Liver (tissue), 9 donors: ENCODE data around the gene C10orf88. TPM values are rescaled to one million over a fixed set of nuclear protein-coding genes. Genes with fewer than 3 reads are reported as not detected.

Experiments
- DNase-seq: peaks from one replicate; pipeline ENCODE4 v3.0.0-alpha.2; 2017; ENCODE audit warnings: low spot score
- H3K27ac ChIP-seq, 2 donors: one replicate each; pipeline ENCODE4 v1.7.0; 2013; ENCODE audit warnings: inconsistent platforms in 2 of 2, low read length in 2 of 2, control low read depth in 1 of 2, low read depth in 1 of 2, mild to moderate bottlenecking in 1 of 2
- H3K27me3 ChIP-seq, 4 donors: one replicate each; pipeline versions ENCODE4 v1.6.1 to v1.7.0; 2013; ENCODE audit warnings: low read length in 3 of 4, inconsistent platforms in 1 of 4, mild to moderate bottlenecking in 1 of 4, moderate library complexity in 1 of 4; ENCODE audit not compliant: control insufficient read depth in 4 of 4, insufficient read depth in 4 of 4
- H3K36me3 ChIP-seq, 4 donors: one replicate each; pipeline versions ENCODE4 v1.6.1 to v1.7.0; 2013; ENCODE audit warnings: low read length in 3 of 4, mild to moderate bottlenecking in 3 of 4, low read depth in 1 of 4, moderate library complexity in 1 of 4; ENCODE audit not compliant: control insufficient read depth in 4 of 4, insufficient read depth in 3 of 4
- H3K4me1 ChIP-seq, 4 donors: one replicate each; pipeline versions ENCODE4 v1.6.1 to v1.7.0; 2013; ENCODE audit warnings: low read length in 3 of 4, mild to moderate bottlenecking in 3 of 4, moderate library complexity in 1 of 4; ENCODE audit not compliant: control insufficient read depth in 4 of 4, insufficient read depth in 4 of 4
- H3K4me3 ChIP-seq, 3 donors: one replicate each; pipeline versions ENCODE4 v1.6.1 to v1.7.0; 2013; ENCODE audit warnings: low read length in 3 of 3, control low read depth in 1 of 3, low read depth in 1 of 3, mild to moderate bottlenecking in 1 of 3
- H3K9ac ChIP-seq, 2 donors: one replicate each; pipeline ENCODE4 v1.7.0; 2013; ENCODE audit warnings: low read length in 2 of 2, mild to moderate bottlenecking in 2 of 2, moderate library complexity in 2 of 2, control low read depth in 1 of 2, low read depth in 1 of 2
- H3K9me3 ChIP-seq, 4 donors: one replicate each; pipeline versions ENCODE4 v1.6.1 to v1.7.0; 2013; ENCODE audit warnings: low read length in 3 of 4; ENCODE audit not compliant: control insufficient read depth in 4 of 4
- EGR1 ChIP-seq, 2 donors: IDR thresholded peaks; 2 replicates each; pipeline ENCODE4 v1.6.1; 2016 to 2018; ENCODE audit warnings: antibody characterized with exemption in 2 of 2, low read depth in 2 of 2
- FOXA1 ChIP-seq: IDR thresholded peaks from 2 replicates; pipeline ENCODE4 v1.6.1; 2016; ENCODE audit warnings: antibody characterized with exemption
- FOXA2 ChIP-seq: IDR thresholded peaks from 2 replicates; pipeline ENCODE4 v1.6.1; 2016; ENCODE audit warnings: antibody characterized with exemption
- GABPA ChIP-seq, 2 donors: IDR thresholded peaks in 1 of 2; conservative IDR thresholded peaks in 1 of 2; 2 replicates each; pipeline ENCODE4 v1.6.1; 2016; ENCODE audit warnings: antibody characterized with exemption in 2 of 2, mild to moderate bottlenecking in 1 of 2, moderate library complexity in 1 of 2
- HNF4A ChIP-seq, 2 donors: conservative IDR thresholded peaks; 2 replicates each; pipeline ENCODE4 v1.6.1; 2016; ENCODE audit warnings: antibody characterized with exemption in 2 of 2, mild to moderate bottlenecking in 2 of 2
- HNF4G ChIP-seq: IDR thresholded peaks from 2 replicates; pipeline ENCODE4 v1.6.1; 2016; ENCODE audit warnings: antibody characterized with exemption
- JUND ChIP-seq, 2 donors: IDR thresholded peaks; 2 replicates each; pipeline ENCODE4 v1.6.1; 2016; ENCODE audit warnings: antibody characterized with exemption in 2 of 2
- NR2F2 ChIP-seq: IDR thresholded peaks from 2 replicates; pipeline ENCODE4 v1.6.1; 2016; ENCODE audit warnings: antibody characterized with exemption
- RAD21 ChIP-seq, 2 donors: IDR thresholded peaks; 2 replicates each; pipeline ENCODE4 v1.6.1; 2016; ENCODE audit warnings: antibody characterized with exemption in 2 of 2, mild to moderate bottlenecking in 2 of 2
- RXRA ChIP-seq, 2 donors: IDR thresholded peaks; 2 replicates each; pipeline ENCODE4 v1.6.1; 2017 to 2018; ENCODE audit warnings: antibody characterized with exemption in 2 of 2, mild to moderate bottlenecking in 1 of 2
- SP1 ChIP-seq: IDR thresholded peaks from 2 replicates; pipeline ENCODE4 v1.6.1; 2018; ENCODE audit warnings: antibody characterized with exemption, mild to moderate bottlenecking
- TAF1 ChIP-seq: conservative IDR thresholded peaks from 2 replicates; pipeline ENCODE4 v1.6.1; 2016; ENCODE audit warnings: antibody characterized with exemption, mild to moderate bottlenecking
- YY1 ChIP-seq: IDR thresholded peaks from 2 replicates; pipeline ENCODE4 v1.6.1; 2016; ENCODE audit warnings: antibody characterized with exemption, mild to moderate bottlenecking
- WGBS: extraction: QIAGEN DNeasy Blood & Tissue Kit; methylation state at CpG from one replicate; pipeline ENCODE4 v1.1.7; 2013; 5-methylcytosine and 5-hydroxymethylcytosine counted together
- polyA plus RNA-seq, 2 donors: library from polyadenylated mRNA; stranded (reverse) in 1 of 2; unstranded in 1 of 2; fragments of 200-250 nt in 1 of 2; fragments of >200 nt in 1 of 2; fragmentation: Nextera tagmentation in 1 of 2; extraction: Ambion mirVana in 1 of 2; gene quantifications; one replicate each; pipeline versions ENCODE4 v1.2.1 to v1.2.3, GENCODE V29; 2013 to 2015
- total RNA-seq, 2 donors: library from RNA; depleted of rRNA; stranded (reverse); fragments of >200 nt; gene quantifications; one replicate each; pipeline ENCODE4 v1.2.3, GENCODE V29; 2014
- TF ChIP-seq, protein P1 (sequence below): IDR thresholded peaks from 2 replicates; pipeline ENCODE4 v1.6.1; 2016; ENCODE audit warnings: antibody characterized with exemption
- TF ChIP-seq, protein P2 (sequence below): IDR thresholded peaks from 2 replicates; pipeline ENCODE4 v1.6.1; 2016; ENCODE audit warnings: antibody characterized with exemption
- TF ChIP-seq, protein P3 (sequence below): IDR thresholded peaks from 2 replicates; pipeline ENCODE4 v1.6.1; 2016; ENCODE audit warnings: antibody characterized with exemption, mild to moderate bottlenecking
- TF ChIP-seq, protein P4 (sequence below): fragments of 150-350 bp; IDR thresholded peaks from 2 replicates; pipeline ENCODE4 v1.5.1; 2017; ENCODE audit warnings: improper control_type of control experiment, low read depth, low read length; ENCODE audit not compliant: missing input control
- TF ChIP-seq, protein P5 (sequence below): IDR thresholded peaks from 2 replicates; pipeline ENCODE4 v1.6.1; 2016; ENCODE audit warnings: antibody characterized with exemption
- donor health status: healthy.
- donor health status: healthy.
- donor health status: healthy.
- donor health status: healthy.
- donor health status: healthy.

C10orf88 gene
- total and polyA plus RNA-seq, 4 donors = 2.2 to 8.4 (median 3.6) TPM

DNA sequence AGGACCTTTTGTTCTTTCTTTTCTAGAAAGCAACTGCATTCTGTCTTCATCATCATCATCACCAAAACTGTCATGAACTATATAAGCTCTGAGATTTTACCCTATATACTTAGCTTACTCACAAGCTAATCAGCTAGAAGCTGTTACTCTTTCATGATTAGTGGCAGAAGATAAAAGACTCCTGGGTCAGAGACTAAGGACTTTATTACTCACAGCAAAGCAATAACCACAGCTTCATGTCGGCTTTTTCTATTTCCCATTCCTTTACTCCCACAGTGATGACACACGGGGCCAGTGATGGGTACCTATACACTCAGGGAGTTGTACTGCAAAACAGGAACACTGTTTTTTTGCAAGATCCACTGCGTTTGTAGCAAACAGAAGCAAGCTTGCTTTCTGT is 8.4 kb upstream of the C10orf88 start:
- TF ChIP-seq FOXA1 (no peak), TAF1 (no peak), SP1 (no peak), HNF4A (conservative IDR thresholded peaks at IDR 0.05) (no peak), YY1 (no peak), GABPA (IDR thresholded peaks at IDR 0.05 in 1 of 2, conservative IDR thresholded peaks at IDR 0.05 in 1 of 2) (no peak), EGR1 (IDR thresholded peaks at IDR 0.05; ENCODE audit: low read depth in 2 of 2) (no peak), RXRA (IDR thresholded peaks at IDR 0.05) (no peak), HNF4G (no peak), FOXA2 (no peak), NR2F2 (no peak), JUND (IDR thresholded peaks at IDR 0.05) (no peak), RAD21 (IDR thresholded peaks at IDR 0.05) (no peak)
- TF ChIP-seq, protein P1, sequence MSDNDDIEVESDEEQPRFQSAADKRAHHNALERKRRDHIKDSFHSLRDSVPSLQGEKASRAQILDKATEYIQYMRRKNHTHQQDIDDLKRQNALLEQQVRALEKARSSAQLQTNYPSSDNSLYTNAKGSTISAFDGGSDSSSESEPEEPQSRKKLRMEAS = no peak
- TF ChIP-seq, protein P2, sequence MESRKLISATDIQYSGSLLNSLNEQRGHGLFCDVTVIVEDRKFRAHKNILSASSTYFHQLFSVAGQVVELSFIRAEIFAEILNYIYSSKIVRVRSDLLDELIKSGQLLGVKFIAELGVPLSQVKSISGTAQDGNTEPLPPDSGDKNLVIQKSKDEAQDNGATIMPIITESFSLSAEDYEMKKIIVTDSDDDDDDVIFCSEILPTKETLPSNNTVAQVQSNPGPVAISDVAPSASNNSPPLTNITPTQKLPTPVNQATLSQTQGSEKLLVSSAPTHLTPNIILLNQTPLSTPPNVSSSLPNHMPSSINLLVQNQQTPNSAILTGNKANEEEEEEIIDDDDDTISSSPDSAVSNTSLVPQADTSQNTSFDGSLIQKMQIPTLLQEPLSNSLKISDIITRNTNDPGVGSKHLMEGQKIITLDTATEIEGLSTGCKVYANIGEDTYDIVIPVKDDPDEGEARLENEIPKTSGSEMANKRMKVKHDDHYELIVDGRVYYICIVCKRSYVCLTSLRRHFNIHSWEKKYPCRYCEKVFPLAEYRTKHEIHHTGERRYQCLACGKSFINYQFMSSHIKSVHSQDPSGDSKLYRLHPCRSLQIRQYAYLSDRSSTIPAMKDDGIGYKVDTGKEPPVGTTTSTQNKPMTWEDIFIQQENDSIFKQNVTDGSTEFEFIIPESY = no peak
- TF ChIP-seq, protein P3, sequence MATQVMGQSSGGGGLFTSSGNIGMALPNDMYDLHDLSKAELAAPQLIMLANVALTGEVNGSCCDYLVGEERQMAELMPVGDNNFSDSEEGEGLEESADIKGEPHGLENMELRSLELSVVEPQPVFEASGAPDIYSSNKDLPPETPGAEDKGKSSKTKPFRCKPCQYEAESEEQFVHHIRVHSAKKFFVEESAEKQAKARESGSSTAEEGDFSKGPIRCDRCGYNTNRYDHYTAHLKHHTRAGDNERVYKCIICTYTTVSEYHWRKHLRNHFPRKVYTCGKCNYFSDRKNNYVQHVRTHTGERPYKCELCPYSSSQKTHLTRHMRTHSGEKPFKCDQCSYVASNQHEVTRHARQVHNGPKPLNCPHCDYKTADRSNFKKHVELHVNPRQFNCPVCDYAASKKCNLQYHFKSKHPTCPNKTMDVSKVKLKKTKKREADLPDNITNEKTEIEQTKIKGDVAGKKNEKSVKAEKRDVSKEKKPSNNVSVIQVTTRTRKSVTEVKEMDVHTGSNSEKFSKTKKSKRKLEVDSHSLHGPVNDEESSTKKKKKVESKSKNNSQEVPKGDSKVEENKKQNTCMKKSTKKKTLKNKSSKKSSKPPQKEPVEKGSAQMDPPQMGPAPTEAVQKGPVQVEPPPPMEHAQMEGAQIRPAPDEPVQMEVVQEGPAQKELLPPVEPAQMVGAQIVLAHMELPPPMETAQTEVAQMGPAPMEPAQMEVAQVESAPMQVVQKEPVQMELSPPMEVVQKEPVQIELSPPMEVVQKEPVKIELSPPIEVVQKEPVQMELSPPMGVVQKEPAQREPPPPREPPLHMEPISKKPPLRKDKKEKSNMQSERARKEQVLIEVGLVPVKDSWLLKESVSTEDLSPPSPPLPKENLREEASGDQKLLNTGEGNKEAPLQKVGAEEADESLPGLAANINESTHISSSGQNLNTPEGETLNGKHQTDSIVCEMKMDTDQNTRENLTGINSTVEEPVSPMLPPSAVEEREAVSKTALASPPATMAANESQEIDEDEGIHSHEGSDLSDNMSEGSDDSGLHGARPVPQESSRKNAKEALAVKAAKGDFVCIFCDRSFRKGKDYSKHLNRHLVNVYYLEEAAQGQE = no peak
- TF ChIP-seq, protein P4, sequence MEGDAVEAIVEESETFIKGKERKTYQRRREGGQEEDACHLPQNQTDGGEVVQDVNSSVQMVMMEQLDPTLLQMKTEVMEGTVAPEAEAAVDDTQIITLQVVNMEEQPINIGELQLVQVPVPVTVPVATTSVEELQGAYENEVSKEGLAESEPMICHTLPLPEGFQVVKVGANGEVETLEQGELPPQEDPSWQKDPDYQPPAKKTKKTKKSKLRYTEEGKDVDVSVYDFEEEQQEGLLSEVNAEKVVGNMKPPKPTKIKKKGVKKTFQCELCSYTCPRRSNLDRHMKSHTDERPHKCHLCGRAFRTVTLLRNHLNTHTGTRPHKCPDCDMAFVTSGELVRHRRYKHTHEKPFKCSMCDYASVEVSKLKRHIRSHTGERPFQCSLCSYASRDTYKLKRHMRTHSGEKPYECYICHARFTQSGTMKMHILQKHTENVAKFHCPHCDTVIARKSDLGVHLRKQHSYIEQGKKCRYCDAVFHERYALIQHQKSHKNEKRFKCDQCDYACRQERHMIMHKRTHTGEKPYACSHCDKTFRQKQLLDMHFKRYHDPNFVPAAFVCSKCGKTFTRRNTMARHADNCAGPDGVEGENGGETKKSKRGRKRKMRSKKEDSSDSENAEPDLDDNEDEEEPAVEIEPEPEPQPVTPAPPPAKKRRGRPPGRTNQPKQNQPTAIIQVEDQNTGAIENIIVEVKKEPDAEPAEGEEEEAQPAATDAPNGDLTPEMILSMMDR = no peak
- TF ChIP-seq, protein P5, sequence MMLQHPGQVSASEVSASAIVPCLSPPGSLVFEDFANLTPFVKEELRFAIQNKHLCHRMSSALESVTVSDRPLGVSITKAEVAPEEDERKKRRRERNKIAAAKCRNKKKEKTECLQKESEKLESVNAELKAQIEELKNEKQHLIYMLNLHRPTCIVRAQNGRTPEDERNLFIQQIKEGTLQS = no peak
- H3K9me3 ChIP-seq = peaks cover 0 to 2% (median 0%) of the 10 kb centered on the region in 4 donors
- no peaks in the 10 kb centered on the region for H3K4me1 ChIP-seq
- H3K27me3 ChIP-seq = no peaks in the 10 kb centered on the region
- H3K4me3 ChIP-seq = no peak overlapping the region
- 81% methylated on average over 3 of the region's 3 CpGs for WGBS
- DNase-seq = no peak
- no peaks in the 10 kb centered on the region for H3K36me3 ChIP-seq
- no peak overlapping the region for H3K9ac ChIP-seq
- H3K27ac ChIP-seq = no peak overlapping the region
